Mucosa of stomach (tissue), 1 donor: ENCODE measurements around the gene GALNT5.
"Not testable (repeated sequence)": the region's sequence is repeated elsewhere in the genome, so short reads cannot be mapped to it uniquely, and the experiment has no call there.

Experiments used
- H3K27me3 ChIP-seq: one replicate; pipeline ENCODE4 v1.7.0; 2013; ENCODE audit warnings: mild to moderate bottlenecking, low read length; ENCODE audit not compliant: control insufficient read depth, insufficient read depth
- H3K36me3 ChIP-seq: one replicate; pipeline ENCODE4 v1.7.0; 2013; ENCODE audit warnings: low read length; ENCODE audit not compliant: control insufficient read depth, insufficient read depth
- H3K4me1 ChIP-seq: one replicate; pipeline ENCODE4 v1.7.0; 2013; ENCODE audit warnings: mild to moderate bottlenecking, low read length; ENCODE audit not compliant: control insufficient read depth, insufficient read depth
- H3K4me3 ChIP-seq: one replicate; pipeline ENCODE4 v1.7.0; 2013; ENCODE audit warnings: low read length
- H3K9ac ChIP-seq: one replicate; pipeline ENCODE4 v1.7.0; 2013; ENCODE audit warnings: mild to moderate bottlenecking, low read length, moderate library complexity
- H3K9me3 ChIP-seq: one replicate; pipeline ENCODE4 v1.7.0; 2013; ENCODE audit warnings: mild to moderate bottlenecking, low read length, moderate library complexity; ENCODE audit not compliant: control insufficient read depth
- donor health status: Pancreatic carcinoma.

GALNT5 gene

DNA sequence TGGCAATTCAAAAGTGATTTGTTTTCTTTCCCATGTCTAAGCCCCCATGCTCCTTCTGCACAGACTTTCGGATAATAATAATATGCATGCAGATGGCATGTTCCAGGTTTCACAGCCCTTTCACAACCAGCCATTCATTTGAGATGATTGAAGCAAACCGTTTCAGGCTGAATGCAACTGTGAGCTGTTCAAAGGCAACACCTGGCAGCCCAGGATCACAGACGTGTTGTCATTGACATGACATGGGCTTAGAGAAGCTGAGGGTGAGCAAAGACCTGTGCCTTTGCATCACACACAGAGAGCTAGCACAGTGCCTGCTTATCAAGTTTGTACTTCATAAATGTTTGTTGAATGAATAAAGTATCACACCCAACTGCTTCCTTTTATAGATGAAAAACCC lies 80.5 kb downstream of the GALNT5 start:
- no peak overlapping the region for H3K9ac ChIP-seq

DNA sequence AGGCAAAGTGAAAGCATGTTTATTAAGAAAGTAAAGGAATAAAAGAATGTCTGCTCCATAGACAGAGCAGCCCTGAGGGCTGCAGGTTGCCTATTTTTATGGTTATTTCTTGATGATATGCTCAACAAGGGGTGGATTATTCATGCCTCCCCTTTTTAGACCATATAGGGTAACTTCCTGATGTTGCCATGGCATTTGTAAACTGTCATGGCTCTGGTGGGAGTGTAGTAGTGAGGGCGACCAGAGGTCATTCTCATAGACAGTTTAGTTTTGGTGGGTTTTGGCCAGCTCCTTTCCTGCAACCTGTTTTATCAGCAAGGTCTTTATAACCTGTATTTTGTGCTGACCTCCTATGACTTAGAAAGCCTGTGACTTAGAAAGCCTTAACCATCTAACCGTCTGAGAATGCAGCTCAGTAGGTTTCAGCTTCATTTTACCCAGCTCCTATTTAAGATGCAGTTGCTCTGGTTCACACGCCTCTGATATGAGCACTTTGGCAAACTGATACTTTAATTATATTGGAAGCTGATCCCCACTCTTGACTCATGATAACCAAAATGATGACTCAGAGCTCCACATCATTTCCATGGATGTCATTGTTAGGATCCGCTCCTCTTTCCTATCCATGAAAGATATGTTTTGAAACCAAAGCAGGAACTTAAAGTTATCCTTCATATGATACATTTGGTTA lies 82.6 kb downstream of the GALNT5 start:
- H3K4me3 ChIP-seq: no peak overlapping the region
- no peaks in the 10 kb centered on the region for H3K36me3 ChIP-seq
- H3K9me3 ChIP-seq: no peaks in the 10 kb centered on the region
- no peaks in the 10 kb centered on the region for H3K4me1 ChIP-seq
- H3K9ac ChIP-seq: no peak overlapping the region
- no peaks in the 10 kb centered on the region for H3K27me3 ChIP-seq

More for the DNA sequence above, 80.5 kb downstream of the GALNT5 start:
- no peak overlapping the region for H3K4me3 ChIP-seq
- no peaks in the 10 kb centered on the region for H3K27me3 ChIP-seq
- no peaks in the 10 kb centered on the region for H3K9me3 ChIP-seq
- no peaks in the 10 kb centered on the region for H3K4me1 ChIP-seq
- no peaks in the 10 kb centered on the region for H3K36me3 ChIP-seq

DNA sequence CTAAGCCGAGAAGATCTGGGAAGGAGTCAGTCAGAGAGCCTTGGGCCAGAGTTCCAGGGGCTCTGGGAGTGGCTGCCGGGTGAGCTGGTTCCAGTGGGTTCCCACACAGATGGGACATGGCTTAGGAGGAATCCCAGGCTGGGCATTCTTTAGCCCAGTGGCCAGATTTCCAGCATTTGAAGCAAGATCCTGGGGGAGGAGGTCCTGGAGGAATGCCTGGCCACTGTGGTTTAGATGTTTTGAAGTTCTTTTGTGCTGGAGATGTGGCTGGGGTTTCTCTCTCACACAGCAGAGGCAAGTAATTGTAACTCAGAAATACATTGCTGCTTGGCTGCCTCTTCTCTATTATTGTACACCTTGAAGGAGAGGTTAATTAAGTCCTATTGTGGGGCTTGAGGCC lies 83.9 kb downstream of the GALNT5 start:
- H3K27me3 ChIP-seq, H3K9ac ChIP-seq, H3K4me3 ChIP-seq, H3K9me3 ChIP-seq, H3K4me1 ChIP-seq, H3K36me3 ChIP-seq: not testable (repeated sequence)

DNA sequence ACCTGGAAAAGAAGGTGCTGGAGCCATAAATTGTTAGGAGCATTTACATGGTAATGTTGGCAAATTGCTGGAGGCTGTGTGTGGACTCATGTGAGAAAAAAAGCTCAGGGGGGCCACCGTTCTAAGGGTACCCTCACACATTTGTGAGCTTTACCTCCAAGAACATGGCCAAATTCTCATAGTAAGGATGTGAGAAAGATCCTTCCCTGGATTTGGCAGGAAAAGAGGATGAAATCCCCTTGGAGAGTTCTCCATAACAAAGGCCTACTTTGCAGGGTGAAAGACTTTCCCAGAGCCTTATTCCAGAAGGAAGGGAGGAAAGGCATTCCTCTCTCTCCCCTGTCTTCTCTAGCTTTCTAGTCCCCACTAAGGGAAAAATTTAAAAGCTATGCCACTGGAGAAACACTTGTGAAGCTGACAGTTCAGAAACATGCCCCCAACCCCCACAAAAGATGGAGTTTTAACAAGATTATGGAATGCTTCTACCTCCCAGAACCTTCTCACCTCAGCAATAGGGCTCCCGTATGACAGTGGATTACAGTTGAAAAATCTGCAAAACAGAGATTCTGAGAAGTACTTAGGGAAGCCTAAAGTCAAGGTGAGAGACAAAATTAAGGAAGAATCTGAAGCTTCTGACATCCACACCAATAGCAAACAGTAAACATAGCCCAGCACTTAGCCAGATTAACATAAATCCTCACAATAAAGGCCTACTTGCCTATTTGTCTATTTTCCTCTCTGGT lies 88.3 kb downstream of the GALNT5 start:
- no peaks in the 10 kb centered on the region for H3K36me3 ChIP-seq
- no peaks in the 10 kb centered on the region for H3K4me1 ChIP-seq
- H3K4me3 ChIP-seq: no peak overlapping the region
- H3K9ac ChIP-seq: no peak overlapping the region
- H3K9me3 ChIP-seq: no peaks in the 10 kb centered on the region
- H3K27me3 ChIP-seq: no peaks in the 10 kb centered on the region

DNA sequence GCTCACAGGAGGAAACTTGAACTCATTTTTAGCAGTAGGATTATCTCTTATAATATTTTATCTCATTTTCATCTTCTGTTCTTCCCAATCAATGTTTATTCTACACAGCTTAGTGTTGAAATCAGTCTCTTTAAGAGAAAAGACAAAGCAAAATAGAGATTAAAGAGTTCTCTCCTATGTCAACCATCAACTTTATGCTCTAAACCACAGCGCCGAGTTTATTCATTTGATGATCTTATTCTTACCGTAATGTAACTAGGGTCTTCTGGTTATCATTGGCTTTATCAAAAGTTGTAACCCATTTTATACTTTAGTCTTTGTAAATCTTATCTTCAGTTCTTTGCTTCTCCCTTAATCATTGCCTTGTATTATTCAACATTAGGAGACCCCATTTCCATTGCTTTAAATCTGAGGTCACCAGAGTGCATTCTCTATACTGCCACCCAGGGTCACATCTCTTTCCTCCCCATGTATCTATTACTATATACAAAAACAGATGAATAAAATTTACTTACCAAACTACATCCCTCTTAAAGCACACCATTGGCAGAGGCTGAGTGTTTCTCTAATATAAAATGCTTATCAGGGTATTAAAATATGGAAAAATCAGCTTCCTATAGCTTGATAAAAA lies 90.9 kb downstream of the GALNT5 start:
- Histone ChIP-seq H3K9ac (no peak overlapping the region), H3K9me3 (no peaks in the 10 kb centered on the region), H3K27me3 (no peaks in the 10 kb centered on the region), H3K36me3 (no peaks in the 10 kb centered on the region), H3K4me1 (no peaks in the 10 kb centered on the region), H3K4me3 (no peak overlapping the region)

DNA sequence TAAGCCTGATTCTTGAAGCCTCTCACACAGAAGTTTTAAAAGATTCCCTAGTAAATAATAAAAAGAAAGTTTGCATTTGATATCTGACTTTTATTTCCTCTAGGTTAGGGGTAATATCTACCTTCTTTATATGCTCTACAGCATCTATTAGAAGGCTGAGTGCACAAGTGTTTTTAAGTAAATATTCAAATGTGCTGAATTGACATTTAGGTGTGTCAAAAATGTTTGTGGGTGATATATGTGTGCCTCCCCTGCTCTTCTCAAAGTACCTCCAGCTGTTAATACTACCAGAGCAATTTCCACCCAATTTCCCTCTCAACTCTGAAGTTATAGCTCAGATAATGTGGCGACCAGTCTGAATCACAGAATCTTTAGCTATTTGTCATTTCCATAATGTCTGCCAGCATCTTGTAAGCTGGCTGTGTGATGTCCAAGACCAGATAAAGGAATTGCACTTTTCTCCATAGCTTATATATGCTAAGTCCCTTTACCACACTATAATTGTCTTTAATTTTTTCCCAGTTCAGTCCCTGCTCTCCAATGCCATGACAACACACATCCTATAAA lies 92.5 kb downstream of the GALNT5 start:
- Histone ChIP-seq H3K9ac (no peak overlapping the region), H3K4me3 (no peak overlapping the region), H3K4me1 (no peaks in the 10 kb centered on the region), H3K27me3 (no peaks in the 10 kb centered on the region), H3K9me3 (no peaks in the 10 kb centered on the region), H3K36me3 (no peaks in the 10 kb centered on the region)

DNA sequence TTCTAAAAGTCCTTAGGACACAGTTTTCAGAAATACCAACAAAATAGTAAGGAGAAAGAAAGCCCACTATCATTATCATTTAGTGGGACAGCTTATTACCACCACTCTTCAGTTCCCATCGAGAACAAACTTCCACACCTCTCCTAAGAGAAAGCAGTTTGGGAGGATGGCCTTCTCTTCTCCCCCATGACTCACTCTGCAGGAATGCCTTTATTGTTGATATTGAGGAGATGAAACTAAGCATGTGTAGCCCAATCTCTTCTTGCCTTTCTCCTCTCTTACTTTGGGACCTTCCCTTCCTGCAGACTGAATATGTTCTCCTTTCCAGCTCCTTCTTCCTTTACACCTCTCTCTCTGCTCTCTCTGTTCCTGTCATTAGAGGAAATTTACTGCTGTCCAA lies 98.1 kb downstream of the GALNT5 start:
- no peaks in the 10 kb centered on the region for H3K9me3 ChIP-seq
- no peak overlapping the region for H3K9ac ChIP-seq
- no peaks in the 10 kb centered on the region for H3K36me3 ChIP-seq
- H3K27me3 ChIP-seq: no peaks in the 10 kb centered on the region
- no peak overlapping the region for H3K4me3 ChIP-seq
- H3K4me1 ChIP-seq: no peaks in the 10 kb centered on the region

DNA sequence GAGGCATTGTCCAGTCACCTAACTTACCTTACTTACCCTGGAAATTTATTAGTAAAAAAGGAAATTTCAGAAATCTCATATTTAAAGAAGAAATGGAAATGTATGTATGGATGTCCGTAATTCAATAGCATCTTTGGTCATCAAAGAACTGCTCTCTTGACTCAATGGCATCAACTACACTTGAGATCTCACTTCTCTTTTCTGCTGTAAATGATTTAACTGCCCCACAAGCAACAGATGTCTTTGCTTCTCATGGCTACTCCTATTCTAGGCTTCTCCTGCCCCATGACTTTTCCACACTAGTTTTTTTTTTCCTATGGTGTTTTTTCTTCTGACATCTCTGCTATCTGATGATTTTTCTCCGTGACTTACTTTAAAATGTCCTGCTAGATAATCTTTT lies 102.1 kb downstream of the GALNT5 start:
- H3K4me3 ChIP-seq: no peak overlapping the region
- H3K9me3 ChIP-seq: no peaks in the 10 kb centered on the region
- H3K9ac ChIP-seq: no peak overlapping the region
- no peaks in the 10 kb centered on the region for H3K36me3 ChIP-seq
- H3K4me1 ChIP-seq: no peaks in the 10 kb centered on the region
- H3K27me3 ChIP-seq: no peaks in the 10 kb centered on the region

DNA sequence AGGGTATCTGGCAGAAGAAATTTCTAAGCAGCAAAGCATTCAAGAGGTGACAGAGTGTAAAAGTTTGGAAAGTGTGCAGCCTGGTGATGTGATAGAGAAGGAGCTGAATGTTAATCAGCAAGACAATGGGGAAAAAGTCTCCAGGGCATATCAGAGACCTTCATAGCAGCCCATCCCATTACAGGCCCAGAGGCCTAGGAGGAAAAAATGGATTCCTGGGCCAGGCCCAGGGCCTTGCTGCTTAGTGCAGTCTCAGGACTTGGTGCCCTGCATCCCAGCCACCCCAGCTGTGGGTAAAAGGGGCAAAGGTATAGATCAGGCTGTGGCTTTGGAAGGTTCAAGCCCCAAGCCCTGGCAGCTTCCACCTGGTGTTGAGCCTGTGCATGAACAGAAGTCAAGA lies 104.0 kb downstream of the GALNT5 start:
- Histone ChIP-seq H3K9ac (no peak overlapping the region), H3K4me1 (no peaks in the 10 kb centered on the region), H3K36me3 (no peaks in the 10 kb centered on the region), H3K4me3 (no peak overlapping the region), H3K27me3 (no peaks in the 10 kb centered on the region), H3K9me3 (no peaks in the 10 kb centered on the region)

DNA sequence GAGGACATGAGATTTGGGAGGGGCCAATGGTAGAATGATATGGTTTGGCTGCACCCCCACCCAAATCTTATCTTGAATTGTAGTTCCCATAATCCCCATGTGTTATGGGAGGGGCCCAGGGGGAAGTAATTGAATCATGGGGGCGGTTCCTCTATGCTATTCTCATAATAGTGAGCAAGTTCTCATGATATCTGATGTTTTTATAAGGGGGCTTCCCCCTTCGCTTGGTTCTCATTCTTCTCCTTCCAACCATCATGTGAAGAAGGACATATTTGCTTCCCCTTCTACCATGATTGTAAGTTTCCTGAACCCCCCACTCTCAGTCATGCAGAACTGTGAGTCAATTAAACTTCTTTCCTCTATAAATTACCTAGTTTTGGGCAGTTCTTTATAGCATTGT lies 105.1 kb downstream of the GALNT5 start:
- H3K27me3 ChIP-seq: no peaks in the 10 kb centered on the region
- H3K4me3 ChIP-seq: no peak overlapping the region
- no peak overlapping the region for H3K9ac ChIP-seq
- no peaks in the 10 kb centered on the region for H3K36me3 ChIP-seq
- no peaks in the 10 kb centered on the region for H3K4me1 ChIP-seq
- no peaks in the 10 kb centered on the region for H3K9me3 ChIP-seq

DNA sequence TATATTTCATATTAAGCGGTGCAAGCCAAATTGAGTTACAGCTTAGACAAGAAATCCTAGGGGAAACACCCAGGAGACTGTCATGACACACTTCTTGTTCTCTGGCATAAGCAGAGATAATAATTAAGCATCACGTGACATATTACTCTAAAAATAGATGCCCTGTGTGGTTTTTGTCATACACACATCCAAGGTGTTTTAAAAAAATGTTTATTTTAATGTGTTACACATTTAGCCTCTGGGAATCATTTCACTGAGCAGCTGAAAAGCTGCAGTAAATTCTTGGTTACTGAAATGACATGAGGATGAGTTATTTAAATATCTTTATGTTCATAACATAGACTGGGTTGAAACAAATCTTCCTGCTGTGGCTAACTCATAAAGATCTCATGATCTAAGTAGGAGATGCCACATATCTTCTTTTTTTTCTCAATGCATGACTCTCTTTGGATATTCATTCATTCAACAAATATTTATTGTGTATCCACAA lies 106.2 kb downstream of the GALNT5 start:
- Histone ChIP-seq H3K4me3 (no peak overlapping the region), H3K27me3 (no peaks in the 10 kb centered on the region)

More for the DNA sequence above, 106.2 kb downstream of the GALNT5 start:
- Histone ChIP-seq H3K9me3 (no peaks in the 10 kb centered on the region), H3K4me1 (no peaks in the 10 kb centered on the region), H3K9ac (no peak overlapping the region), H3K36me3 (no peaks in the 10 kb centered on the region)
